ENCODE results near the gene ZNF646.

GRCh38 chr16:31094088-31094423 lies 19.8 kb downstream of the ZNF646 start:
- no peak for TF ChIP-seq CTCF (IDR thresholded peaks at IDR 0.05)
- TF ChIP-seq ZFX (IDR thresholded peaks at IDR 0.05; ENCODE audit: borderline replicate concordance), result no peak
